Measurements from ENCODE around the gene TBC1D22A.

Gene TBC1D22A

DNA sequence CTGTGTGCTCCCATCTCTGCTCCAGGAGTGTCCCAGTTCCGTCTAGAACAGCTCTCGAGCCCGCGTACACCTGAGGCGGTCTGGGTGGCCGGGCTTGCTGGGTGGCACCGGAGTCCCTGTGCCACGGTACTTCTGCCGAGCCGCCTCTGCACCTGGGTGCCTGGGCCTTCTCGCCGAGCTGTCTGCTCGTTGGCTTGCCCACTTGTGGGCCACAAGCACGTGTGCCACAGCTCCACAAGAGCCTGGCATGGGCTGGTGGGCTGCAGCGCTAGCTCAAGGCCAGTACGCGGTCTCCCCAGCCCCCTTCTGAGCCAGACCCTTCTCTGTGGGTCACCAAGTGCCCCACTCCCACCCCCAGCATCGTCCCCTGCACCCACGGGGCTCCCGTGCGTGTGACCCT is 388.0 kb downstream of the TBC1D22A start:
- no peak for DNase-seq

GRCh38 chr22:47151064-47151463 is 388.6 kb downstream of the TBC1D22A start:
- no peak for DNase-seq

- DNase-seq = no peak
Observed at GRCh38 chr22:47151490-47151889, 389.0 kb downstream of the TBC1D22A start.

DNA sequence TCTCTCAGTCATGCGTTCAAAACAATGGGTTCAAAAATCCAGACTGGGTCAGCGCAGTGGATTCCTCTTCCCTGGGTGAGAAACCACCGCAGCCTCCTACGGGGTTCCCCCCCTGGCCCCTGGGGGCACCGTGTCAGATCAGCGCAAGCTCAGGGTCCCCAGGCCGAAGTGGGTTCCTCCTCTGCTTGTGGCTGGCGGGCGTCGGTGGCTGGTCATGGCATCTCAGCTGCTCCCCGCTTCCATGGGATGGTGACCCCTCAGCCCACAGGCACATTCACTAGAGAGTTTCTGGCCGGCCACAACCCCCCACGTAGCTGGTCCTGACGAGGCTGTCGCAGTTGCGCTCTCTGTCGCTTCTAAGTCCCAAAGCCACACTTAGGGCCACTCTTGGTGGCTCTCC is 389.8 kb downstream of the TBC1D22A start:
- no peak for DNase-seq

GRCh38 chr22:47152938-47153337 is 390.5 kb downstream of the TBC1D22A start:
- DNase-seq = no peak

DNA sequence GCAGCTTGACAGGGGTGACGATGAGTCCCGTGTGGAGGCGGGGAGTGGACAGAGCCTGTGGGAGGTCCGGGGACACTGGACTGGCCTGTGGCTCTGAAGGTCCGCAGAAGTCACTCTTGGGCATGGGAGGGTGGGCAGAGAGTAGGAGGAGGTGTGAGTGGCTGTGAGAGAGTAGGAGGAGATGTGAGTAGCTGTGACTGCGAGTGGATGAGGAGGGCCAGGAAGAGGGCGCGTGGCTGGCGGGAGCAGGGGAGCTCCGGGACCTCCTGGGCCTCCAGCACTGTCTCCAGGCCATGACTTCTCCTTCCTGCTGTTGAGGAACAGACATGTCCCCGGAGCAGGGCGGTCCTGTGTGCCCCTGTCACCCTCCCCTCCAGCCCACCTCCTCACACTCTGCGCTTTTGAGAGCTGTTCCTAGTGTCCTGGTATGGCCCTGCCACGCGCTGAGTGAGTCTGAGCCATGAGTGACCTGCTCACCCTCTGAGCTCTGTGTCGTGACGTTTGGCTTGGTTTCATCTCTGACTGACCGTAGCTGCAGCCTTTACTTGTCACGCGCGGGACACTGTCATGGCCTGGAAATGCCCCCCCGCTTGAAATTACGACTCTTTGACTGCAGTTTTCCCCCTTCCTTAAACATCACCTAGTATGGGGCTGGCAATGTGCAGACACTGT is 391.5 kb downstream of the TBC1D22A start:
- DNase-seq = no peak

GRCh38 chr22:47154621-47155081 is 392.2 kb downstream of the TBC1D22A start:
- no peak for DNase-seq

- DNase-seq = no peak
Observed at GRCh38 chr22:47155131-47155885, 392.9 kb downstream of the TBC1D22A start.

DNA sequence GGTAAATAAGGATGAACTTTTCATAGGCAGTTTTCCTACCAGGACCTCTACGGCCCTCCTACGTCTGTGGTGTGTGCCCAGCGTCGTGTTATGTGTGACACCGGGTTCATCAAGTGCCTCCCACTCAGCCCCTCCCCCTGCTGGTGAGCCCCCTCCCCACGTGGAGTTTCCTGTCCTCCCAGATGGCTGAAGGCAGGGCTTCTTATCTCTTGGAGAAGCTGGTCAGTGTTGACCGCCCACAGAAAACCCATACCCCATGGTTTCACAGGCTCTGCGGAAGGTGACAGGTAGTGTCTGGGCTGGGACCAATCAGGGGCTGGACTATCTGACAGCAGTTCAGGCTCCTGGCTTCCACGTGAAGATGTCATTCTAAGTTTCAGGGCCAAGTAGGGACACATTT is 393.5 kb downstream of the TBC1D22A start:
- DNase-seq = no peak

DNA sequence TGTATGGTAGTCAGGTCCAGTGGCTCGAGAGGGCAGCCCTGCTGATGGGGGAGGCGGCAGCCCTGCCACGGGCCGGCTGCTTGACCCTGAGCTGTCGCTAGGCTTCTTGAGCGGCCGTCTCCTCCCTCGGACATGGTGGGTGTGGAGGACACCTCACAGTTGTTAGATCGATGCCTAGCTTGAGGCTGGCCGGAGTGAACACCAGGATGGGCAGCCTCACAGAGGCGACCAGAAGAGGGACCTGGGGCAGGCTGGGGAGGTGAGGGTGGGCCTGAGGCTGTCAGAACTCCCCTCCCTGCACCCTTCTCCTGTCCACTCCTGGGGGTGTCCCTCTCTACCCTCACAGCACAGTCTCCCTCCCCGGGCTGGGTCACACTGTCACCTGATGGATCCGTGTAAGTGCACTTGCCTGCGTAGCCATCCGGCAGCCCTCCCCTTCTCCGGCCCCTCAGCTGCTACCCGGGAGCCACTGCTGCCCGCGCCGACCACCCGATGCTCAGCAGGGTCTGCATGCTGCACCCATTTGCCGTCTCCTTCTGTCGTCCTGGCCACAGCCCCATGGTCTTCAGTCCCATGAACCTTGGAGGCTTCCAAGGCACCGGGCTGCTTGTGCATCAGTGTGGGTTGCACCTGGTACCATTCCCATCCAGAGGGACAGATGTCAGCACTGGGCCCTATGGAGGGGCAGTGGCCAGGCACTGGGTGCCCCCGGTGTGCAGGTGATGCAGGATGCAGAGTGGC is 394.1 kb downstream of the TBC1D22A start:
- no peak for DNase-seq

DNA sequence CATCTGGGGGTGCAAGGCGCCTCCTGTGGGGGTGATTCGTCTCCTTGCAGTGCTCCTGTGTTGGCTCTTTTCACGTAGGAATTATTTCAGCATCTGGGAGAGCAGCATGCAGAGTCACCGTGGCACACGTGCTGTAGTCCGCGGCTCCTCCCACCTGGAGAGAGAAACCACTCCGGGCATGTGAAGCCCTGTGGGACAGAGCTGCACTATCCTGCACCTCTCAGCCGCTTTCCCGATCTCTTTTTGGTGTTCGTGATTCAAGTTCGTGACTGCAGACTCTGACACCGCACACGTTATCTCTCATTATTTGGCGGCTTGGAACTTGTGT is 394.6 kb downstream of the TBC1D22A start:
- DNase-seq = no peak

DNA sequence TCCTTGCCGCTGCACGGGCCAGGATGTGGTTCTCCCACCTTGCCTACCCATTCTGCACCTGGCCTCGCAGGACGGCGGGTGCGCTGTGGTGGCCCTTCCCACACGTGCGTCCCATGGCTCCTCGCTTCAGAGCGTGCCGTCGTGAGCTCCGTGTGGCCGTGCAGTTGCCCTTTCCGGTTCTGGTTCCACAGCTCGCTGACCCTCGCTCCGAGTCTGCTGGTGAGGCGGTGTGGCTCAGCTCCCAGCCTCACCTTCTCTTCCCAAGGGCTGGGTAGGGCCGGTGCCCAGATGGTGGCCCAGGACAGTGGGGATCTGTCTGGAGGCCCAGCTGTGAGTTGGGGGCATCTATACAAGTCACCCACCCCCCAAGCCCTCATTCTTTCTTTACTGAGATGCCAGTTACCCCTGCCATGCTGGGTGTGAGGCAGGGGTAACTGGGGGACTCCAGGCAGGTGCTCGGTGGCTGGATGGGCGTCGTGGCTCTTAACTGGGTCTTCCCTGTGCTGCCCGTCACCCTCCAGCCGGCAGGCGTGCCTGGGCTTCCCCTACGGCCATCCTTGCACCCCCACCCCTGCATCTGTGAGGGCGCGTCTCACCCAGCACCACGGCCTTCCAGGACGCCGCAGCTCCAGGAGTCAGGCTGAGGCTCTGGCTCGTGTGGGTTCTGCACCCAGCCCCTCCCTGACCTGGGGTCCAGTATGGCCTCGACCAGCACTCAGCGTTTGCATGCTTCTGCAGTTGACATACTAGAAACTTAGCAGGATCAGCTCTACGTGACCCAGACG is 395.2 kb downstream of the TBC1D22A start:
- DNase-seq = no peak

GRCh38 chr22:47158457-47158856 is 396.0 kb downstream of the TBC1D22A start:
- no peak for DNase-seq

DNA sequence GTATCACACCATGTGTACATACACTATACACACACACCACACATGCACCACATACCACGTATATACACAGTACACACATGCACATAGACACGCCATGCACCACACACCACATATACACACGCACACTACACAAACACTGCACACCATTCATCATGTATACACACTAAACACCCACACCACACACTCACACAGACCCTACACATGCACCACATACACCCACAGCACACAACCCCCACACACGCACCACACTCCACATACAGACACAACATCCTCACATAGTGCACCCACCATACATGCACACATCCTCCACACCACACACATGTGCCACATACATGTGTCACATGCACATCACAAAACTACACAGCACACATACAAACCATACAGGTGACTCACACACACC is 397.1 kb downstream of the TBC1D22A start:
- no peak for DNase-seq

DNA sequence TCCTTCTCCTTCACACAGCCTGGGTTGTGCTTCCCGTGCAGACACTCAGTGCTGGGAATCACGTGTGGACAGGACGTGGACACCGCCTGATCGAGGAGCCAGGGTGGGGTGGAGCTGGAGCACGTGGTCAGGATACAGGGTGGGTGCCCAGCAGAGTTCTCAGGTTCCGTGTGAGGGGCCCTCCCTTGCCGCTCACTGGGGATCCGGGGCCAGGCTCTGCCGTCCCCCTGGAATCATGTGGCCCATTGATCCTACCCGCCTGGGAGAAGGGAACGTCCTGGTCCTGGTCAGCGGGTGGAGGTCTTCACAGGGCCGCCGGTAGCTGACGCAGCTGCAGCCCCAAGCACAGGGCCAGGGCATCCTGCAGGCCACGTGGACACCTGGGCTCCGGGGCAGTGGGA is 397.7 kb downstream of the TBC1D22A start:
- DNase-seq = no peak

DNA sequence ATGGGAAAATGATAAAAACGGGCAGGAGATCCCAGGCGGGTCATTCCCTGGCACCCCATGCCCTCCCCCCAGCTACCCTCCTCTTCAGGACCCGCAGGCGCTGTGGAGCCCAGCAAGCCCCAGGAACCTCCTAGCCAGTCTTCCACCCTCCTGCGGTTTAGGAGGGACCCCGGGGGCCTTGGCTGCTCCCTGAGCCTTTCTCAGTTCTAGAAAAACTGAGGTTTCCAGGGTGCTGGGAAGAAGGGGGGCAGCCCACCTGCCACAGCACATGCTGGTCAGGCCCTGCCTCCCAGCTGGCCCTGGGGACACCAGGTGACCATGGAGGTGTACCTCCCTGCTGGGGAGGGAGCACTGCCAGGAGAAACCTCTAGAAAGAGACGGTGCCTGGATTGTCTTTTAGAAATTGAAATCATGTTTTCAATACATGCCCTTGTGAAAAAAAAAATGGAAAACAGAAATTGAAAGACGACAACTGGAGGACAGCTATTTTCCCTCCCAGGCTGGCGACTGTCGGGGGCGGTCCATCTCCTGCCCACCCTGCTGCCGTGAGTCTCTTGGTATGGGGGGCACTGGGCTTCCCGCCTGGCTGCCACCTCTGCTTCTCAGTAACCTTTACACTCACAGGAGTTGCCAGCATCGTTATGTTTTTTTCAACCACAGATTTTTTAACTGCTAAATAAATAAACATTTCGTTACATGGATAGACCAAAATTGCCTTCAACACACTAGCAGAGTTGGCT is 398.5 kb downstream of the TBC1D22A start:
- DNase-seq = no peak

GRCh38 chr22:47161631-47162030 is 399.2 kb downstream of the TBC1D22A start:
- DNase-seq = no peak

- DNase-seq = no peak
Observed at GRCh38 chr22:47162865-47163264, 400.4 kb downstream of the TBC1D22A start.

DNA sequence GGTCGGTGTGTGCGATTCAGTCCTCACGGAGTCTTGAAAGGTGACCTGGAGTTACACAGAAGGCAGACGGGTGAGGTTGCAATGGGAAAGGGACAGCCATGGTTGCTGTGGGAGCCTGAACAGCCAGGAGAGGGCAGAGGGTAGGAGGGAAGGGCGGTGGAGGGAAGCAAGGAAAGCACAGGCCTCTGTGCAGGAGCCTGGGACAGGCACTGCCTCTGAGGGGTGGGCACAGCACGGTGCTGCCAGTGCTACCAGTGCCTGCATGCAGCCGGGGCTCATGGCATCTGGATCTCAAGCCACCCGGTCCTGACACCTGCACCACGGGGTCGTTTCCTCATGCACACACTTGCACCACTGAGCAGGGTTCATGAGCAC is 401.0 kb downstream of the TBC1D22A start:
- DNase-seq = no peak

DNA sequence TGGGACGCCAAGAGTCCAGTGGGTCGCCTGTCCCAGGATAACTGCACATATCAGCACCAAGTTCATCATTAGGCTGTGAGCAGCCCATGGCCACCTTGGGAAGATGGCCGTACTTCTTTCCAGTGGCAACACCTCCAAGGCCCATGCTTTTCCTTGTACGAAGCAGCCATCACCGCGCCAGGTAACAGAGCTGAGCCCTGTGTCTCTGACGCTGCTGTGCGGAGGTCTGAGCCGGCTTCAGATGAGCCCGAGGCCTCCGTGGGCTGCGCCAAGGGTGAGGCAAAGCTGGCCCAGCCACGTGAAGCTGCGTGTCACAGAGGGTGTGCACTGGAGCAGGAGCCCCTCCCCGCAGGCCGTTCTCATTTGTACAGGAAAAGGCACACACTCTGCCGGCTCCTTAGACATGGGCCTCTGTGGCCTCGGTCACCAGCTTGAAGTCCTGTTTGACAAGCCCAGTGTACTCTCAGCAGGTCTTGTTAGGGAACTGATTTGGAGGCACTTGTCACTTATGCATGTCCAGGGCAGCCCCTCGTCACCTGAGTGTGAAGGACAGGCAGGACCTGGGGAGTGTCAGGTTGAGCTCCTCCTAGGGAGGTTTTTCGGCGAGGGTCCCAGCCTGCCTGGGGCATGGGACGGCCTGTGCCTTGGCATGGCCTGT is 401.5 kb downstream of the TBC1D22A start:
- DNase-seq = no peak

GRCh38 chr22:47164514-47165337 is 402.3 kb downstream of the TBC1D22A start:
- DNase-seq = no peak

All from cortex of kidney (tissue), 1 donor.